Glomerular visceral epithelial cell (primary cell): ENCODE data around the gene BYSL.

Source experiments
- DNase-seq: peaks from one replicate; pipeline ENCODE4 v3.0.0-alpha.2; 2016; ENCODE audit errors: extremely low spot score

The BYSL gene, protein sequence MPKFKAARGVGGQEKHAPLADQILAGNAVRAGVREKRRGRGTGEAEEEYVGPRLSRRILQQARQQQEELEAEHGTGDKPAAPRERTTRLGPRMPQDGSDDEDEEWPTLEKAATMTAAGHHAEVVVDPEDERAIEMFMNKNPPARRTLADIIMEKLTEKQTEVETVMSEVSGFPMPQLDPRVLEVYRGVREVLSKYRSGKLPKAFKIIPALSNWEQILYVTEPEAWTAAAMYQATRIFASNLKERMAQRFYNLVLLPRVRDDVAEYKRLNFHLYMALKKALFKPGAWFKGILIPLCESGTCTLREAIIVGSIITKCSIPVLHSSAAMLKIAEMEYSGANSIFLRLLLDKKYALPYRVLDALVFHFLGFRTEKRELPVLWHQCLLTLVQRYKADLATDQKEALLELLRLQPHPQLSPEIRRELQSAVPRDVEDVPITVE

DNA sequence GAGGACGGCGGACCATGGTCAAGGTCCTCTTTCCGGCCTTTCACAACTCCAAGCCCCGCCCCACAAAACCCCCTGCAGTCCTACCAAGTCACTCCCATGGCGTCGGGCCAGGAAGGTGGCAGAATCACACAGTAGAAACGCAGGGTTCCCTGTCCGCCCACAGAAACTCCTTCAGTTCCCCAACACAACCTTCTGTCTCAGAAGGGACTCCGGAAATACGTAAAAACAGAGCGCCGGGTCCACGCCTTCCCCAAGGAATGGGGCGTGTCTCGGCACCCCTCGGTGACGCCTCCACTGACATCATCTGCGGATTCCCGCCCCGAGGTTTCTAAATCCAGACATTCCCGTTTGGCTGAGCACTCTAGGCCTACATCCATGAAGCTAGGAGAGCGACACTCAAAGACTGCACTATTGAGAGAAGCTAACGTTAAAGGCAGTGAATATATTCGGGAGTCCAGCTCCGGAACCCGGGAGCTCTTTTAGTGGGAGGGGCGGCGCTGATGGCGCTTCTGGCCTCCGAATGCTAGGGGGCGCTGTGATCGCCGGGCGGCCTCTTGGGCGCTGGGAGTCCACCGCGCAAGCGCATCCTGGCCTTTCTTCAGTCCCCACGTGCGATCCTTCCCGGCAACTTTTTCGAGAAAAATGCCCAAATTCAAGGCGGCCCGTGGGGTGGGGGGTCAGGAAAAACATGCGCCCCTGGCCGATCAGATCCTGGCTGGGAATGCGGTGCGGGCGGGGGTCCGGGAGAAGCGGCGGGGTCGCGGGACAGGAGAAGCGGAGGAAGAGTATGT is at the start of gene BYSL, which contains the start of gene MED20:
Gene BYSL, plus strand, starts transcription at position 579 of the 791 bp plus-strand sequence. Its CDS starts 64 bp downstream, at position 643.
Gene MED20, minus strand, starts transcription at position 219 of the 791 bp plus-strand sequence. Its CDS starts 121 bp downstream, at position 98.
- peak; percentile 98 for DNase-seq

GRCh38 chr6:41871691-41872090 is 49.6 kb upstream of the BYSL start:
- no peak for DNase-seq

- no peak for DNase-seq
These were observed 49.2 kb upstream of the BYSL start for GRCh38 chr6:41872147-41872546.

DNA sequence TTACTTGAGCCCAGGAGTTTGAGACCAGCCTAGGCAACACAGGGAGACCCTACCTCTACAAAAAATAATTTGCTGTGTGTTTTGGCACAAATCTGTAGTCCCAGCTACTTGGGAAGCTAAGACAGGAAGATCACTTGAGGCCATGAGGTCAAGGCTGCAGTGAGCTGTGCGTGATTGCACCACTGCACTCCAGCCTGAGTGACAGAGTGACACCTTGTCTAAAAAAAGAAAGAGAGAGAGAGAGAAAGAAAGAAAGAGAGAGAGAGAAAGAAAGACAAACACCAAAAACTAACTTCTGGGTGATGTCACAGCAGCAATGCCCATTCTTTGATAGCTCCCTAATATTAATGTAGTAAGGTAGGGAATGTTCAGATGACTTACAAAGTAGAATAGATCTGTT is 46.6 kb upstream of the BYSL start:
- no peak for DNase-seq

- no peak for DNase-seq
These were observed 44.1 kb upstream of the BYSL start for GRCh38 chr6:41877051-41877680.

DNA sequence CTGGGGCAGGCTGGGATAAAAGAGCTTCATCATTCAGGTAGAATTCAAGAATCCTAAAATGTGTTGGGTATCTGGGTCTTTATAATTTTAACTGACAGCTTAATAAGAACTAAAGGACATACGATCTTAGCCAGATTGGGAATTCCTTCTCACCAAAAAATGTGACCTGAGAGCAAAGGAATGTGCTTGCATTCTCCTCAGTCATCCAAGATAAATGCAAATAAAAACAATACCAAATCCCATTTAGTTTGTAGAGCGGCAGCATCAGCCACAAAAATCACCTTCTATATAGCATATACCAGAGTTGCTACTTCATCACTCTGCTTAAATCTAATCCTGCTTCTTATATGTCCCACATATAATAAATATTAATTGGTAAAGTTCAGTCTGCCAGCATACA is 43.1 kb upstream of the BYSL start:
- peak; percentile 47 for DNase-seq

GRCh38 chr6:41878961-41879405 is 42.3 kb upstream of the BYSL start:
- DNase-seq = peak; percentile 10

GRCh38 chr6:41881506-41881905 is 39.8 kb upstream of the BYSL start:
- no peak for DNase-seq

GRCh38 chr6:41884957-41885356 is 36.3 kb upstream of the BYSL start:
- DNase-seq = no peak

DNA sequence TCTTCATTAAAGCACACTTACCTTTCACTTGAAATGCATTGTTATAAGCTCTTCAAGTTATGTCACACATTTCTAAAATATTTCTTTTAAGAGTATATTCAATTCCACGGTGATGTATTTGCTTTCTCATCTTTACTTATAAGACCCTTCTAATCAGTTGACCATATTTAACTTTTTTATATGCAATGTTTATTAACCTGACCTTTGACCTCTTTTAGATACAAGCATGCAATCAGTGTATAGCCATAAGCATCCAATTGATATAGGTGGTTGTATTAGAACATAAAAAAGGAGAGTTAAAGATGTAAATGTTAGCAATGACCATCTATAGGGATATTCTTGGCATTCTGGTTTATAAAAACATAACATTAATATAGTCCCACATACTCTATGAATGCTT is 35.4 kb upstream of the BYSL start:
- no peak for DNase-seq

DNA sequence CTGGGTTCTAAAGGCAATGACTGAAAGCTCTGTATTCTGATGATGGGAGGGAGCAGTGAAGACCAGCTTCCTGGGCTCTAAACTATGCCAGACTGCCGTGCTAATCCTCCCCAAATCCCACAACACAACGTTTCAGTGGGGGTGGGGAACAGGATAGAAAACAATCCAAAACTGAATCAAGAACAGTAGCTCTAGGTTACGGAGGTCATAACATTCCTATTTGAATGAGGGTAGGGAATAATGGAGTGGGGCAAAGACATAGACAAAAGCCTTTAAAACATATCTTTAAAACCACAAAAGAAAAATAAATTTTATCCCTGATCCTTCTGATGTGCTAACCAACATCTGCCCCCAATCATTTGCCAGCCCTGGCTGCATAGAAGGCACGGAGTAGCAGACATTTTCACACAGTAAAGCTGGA is 34.0 kb upstream of the BYSL start:
- no peak for DNase-seq

GRCh38 chr6:41892921-41893564 is 28.3 kb upstream of the BYSL start:
- no peak for DNase-seq

GRCh38 chr6:41894366-41895299 is 26.7 kb upstream of the BYSL start:
- no peak for DNase-seq

DNA sequence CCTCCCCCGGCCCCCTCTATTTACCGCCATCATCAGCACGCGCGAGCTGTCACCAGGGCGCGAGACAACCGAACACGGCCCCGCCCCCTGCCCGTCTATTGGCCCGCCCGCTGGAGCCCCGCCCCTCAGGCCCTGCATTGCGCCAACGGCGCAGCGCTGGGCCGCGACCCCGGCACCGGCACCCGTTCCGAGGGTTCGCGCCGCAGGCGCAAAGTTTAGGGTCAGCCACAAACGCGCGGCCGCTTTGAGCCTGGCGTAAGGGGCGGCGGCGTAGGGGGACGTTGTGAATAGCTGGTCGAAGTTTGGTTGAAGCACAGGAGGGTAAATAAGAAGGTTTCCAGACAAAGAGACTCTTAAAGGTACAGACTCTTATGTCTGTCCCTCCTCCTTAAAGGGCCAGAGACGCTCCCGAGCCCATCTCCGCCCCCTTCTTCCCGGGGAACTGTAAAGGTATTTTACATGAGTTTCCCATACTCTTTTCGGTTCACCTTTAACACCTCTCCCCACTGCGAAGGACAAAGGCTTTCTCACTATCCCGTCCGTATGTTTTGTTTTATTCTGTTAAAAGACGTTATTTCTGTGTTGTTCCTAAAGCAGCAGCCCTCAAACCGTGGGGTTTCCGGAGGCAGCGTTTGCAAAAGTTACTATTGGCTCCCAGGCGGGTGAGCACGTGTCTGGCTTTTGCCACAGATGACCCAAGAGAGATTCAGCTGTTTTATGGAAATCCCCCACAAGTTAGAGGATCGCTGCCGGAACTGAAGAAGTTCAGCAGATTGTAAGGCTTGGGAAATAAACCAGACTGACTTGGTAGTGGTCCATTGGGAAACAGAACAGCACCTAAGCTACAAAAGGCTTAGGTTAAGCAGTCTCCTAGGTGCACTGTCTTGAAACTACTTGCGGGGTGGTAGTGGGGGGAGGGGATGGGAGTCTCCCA is 25.7 kb upstream of the BYSL start, which contains the start of gene USP49:
Gene USP49, minus strand, starts transcription at position 76 of the 934 bp plus-strand sequence. CDS start 88,392 bp downstream, outside the sequence.
- DNase-seq = peak; percentile 83

DNA sequence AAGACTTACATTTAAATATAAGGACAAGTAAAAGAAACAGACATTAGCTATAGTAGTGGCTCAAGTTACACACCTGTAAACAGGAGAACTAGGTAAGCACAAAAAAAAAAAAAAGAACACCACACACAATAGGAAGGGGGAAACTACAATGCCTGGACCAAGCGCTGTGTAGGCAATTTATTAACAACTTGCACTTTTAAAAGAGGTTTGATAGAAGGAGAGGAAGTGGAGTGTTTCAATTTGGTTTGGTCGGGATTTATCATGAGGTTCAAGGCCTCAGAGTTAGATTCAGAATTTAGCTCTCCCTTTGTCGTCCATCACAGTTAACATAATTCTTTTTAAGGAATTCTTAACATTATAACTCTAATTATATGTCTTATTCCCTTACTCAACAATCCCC is 25.0 kb upstream of the BYSL start:
- no peak for DNase-seq

GRCh38 chr6:41900861-41901260 is 20.4 kb upstream of the BYSL start:
- no peak for DNase-seq

GRCh38 chr6:41901882-41902519 is 19.3 kb upstream of the BYSL start:
- peak; percentile 7 for DNase-seq

- DNase-seq = no peak
These were observed 11.6 kb upstream of the BYSL start for GRCh38 chr6:41909727-41910126.

DNA sequence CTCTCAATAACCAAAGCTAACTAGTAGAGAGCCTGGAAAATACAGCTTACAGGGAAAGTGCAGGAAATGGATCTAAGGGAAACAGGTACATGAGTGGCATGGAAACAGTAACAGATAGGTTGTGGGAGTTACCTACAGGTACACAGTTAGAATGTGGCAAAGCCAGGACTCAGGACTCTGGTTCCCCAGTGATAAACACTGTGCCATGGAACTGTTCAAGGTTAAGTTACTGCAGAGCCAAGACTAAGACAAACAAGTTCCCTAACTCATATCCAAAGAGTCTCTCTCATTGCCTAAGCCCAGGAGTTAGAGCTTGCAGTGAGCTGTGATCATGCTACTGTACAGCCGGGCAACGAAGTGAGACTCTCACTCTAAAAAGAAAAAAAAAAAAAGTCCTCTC is 7.0 kb upstream of the BYSL start:
- no peak for DNase-seq
